K562 (cell line): ENCODE data around the gene FCGR2B. TPM values are rescaled to one million over a fixed set of nuclear protein-coding genes. Genes with fewer than 3 reads are reported as not detected.

Source experiments
- BRD9 ChIP-seq: fragments of 450-650 bp; IDR thresholded peaks from 2 replicates; pipeline ENCODE4 v1.6.1; 2018; ENCODE audit warnings: low read depth; ENCODE audit not compliant: partially characterized antibody
- FOS ChIP-seq: IDR thresholded peaks from 3 replicates; pipeline ENCODE4 v1.6.1; 2011; ENCODE audit not compliant: insufficient read length; ENCODE audit errors: extremely low read depth
- JUN ChIP-seq, 2 experiments: sonication (generic) in 1 of 2; formaldehyde crosslinking in 1 of 2; IDR thresholded peaks; 2 replicates each; pipeline versions ENCODE4 v1.6.1 to v1.8.0; 2012 to 2022; ENCODE audit warnings: borderline replicate concordance in 2 of 2, mild to moderate bottlenecking in 2 of 2, improper control_type of control experiment in 1 of 2, low read depth in 1 of 2, low read length in 1 of 2, missing genetic modification reagents in 1 of 2
- MED1 ChIP-seq: sonication (generic); formaldehyde crosslinking; IDR thresholded peaks from 2 replicates; pipeline ENCODE4 v1.8.1; 2023; ENCODE audit warnings: missing genetic modification reagents, borderline replicate concordance
- MTA1 ChIP-seq: fragments of 450-650 bp; IDR thresholded peaks from 2 replicates; pipeline ENCODE4 v1.6.1; 2017; ENCODE audit warnings: borderline replicate concordance
- RCOR1 ChIP-seq, 2 experiments: IDR thresholded peaks; 2 replicates each; pipeline ENCODE4 v1.6.1; 2012; ENCODE audit warnings: low read depth in 2 of 2, low read length in 2 of 2, borderline replicate concordance in 1 of 2, improper control_type of control experiment in 1 of 2
- SETDB1 ChIP-seq: IDR thresholded peaks from one replicate; pipeline ENCODE4 v1.6.1; 2012; ENCODE audit warnings: low read length, control low read depth, inconsistent platforms
- TSC22D4 ChIP-seq: fragments of 450-650 bp; IDR thresholded peaks from 2 replicates; pipeline ENCODE4 v1.6.1; 2016; ENCODE audit warnings: missing genetic modification characterization, missing biosample characterization, control low read depth
- polyA plus RNA-seq, 8 experiments: library from polyadenylated mRNA; depleted of rRNA in 4 of 8; stranded (reverse) in 5 of 8; unstranded in 3 of 8; fragments of >200 nt; fragmentation: Nextera tagmentation in 2 of 8; fragmentation: Illumina TruSeq in 1 of 8; extraction: Ambion mirVana in 2 of 8; extraction: Trizol in 1 of 8; gene quantifications; 2 replicates each; pipeline versions ENCODE4 v1.2.1 to v1.2.3, GENCODE V29; 2011 to 2014; ENCODE audit warnings: inconsistent platforms in 1 of 8, missing spikeins in 1 of 8
- total RNA-seq, 7 experiments: library from RNA; depleted of rRNA in 6 of 7; stranded (reverse); fragments of >200 nt in 6 of 7; fragmentation: Illumina TruSeq in 2 of 7; extraction: Trizol in 2 of 7; gene quantifications; 2 replicates each; pipeline versions ENCODE4 v1.2.1 to v1.2.3, GENCODE V29; 2011 to 2021; ENCODE audit warnings: low replicate concordance in 1 of 7
- TF ChIP-seq, protein P1 (sequence below): fragments of 200-800 bp; sonication (Bioruptor generic); IDR thresholded peaks from 2 replicates; pipeline ENCODE4 v1.6.1; 2016; ENCODE audit warnings: missing genetic modification characterization, missing compliant biosample characterization
- TF ChIP-seq, protein P2 (sequence below), 2 experiments: IDR thresholded peaks in 1 of 2; conservative IDR thresholded peaks in 1 of 2; 2 replicates each; pipeline ENCODE4 v1.6.1; 2016; ENCODE audit warnings: low read depth in 2 of 2, mild to moderate bottlenecking in 1 of 2, missing compliant biosample characterization in 1 of 2, missing genetic modification characterization in 1 of 2, moderate library complexity in 1 of 2
- TF ChIP-seq, protein P3 (sequence below): sonication (generic); formaldehyde crosslinking; IDR thresholded peaks from 2 replicates; pipeline ENCODE4 v1.8.0; 2022; ENCODE audit warnings: mild to moderate bottlenecking, missing genetic modification reagents
- TF ChIP-seq, protein P4 (sequence below): sonication (generic); formaldehyde crosslinking; IDR thresholded peaks from 2 replicates; pipeline ENCODE4 v1.8.1; 2022; ENCODE audit warnings: missing genetic modification reagents

FCGR2B gene
- total and polyA plus RNA-seq, 9 of the 15 experiments (the other 6 are each of a cell fraction or from before 2014, with no cell fraction given) = 1.7 to 8.9 (median 3.9) TPM

DNA sequence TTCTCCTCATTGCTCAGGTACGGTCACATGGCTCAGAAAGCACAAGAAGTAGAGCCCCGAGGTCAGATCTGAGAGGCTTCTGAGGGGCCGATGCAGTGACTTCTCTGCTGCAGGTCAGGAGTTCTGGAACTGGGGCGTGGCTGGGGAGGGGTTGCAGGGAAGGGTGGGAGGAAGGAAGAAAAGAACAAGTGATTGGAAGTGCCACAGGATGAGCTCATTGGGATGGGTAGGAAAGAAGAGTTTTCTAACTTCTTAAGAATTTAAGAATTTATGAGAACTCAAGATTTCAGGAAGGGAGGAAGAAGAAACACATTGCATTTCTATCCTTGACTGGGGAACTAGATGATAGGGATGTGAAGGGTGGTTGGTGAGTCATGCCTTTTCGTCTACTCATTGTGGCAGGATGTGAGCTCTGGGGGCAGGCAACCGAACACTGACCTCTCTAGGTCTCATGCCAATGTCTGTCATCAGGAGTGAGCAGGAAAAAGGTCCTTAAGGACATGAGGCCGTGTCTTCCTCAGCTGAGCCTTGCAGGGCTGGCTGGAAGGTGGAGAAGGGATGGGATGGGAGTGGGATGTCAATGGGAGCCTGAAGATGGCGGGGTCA, 58.9 kb downstream of the FCGR2B start (continued):
- TF ChIP-seq, protein P1, sequence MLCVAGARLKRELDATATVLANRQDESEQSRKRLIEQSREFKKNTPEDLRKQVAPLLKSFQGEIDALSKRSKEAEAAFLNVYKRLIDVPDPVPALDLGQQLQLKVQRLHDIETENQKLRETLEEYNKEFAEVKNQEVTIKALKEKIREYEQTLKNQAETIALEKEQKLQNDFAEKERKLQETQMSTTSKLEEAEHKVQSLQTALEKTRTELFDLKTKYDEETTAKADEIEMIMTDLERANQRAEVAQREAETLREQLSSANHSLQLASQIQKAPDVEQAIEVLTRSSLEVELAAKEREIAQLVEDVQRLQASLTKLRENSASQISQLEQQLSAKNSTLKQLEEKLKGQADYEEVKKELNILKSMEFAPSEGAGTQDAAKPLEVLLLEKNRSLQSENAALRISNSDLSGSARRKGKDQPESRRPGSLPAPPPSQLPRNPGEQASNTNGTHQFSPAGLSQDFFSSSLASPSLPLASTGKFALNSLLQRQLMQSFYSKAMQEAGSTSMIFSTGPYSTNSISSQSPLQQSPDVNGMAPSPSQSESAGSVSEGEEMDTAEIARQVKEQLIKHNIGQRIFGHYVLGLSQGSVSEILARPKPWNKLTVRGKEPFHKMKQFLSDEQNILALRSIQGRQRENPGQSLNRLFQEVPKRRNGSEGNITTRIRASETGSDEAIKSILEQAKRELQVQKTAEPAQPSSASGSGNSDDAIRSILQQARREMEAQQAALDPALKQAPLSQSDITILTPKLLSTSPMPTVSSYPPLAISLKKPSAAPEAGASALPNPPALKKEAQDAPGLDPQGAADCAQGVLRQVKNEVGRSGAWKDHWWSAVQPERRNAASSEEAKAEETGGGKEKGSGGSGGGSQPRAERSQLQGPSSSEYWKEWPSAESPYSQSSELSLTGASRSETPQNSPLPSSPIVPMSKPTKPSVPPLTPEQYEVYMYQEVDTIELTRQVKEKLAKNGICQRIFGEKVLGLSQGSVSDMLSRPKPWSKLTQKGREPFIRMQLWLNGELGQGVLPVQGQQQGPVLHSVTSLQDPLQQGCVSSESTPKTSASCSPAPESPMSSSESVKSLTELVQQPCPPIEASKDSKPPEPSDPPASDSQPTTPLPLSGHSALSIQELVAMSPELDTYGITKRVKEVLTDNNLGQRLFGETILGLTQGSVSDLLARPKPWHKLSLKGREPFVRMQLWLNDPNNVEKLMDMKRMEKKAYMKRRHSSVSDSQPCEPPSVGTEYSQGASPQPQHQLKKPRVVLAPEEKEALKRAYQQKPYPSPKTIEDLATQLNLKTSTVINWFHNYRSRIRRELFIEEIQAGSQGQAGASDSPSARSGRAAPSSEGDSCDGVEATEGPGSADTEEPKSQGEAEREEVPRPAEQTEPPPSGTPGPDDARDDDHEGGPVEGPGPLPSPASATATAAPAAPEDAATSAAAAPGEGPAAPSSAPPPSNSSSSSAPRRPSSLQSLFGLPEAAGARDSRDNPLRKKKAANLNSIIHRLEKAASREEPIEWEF (CRISPR knock-in tag) = no peak
- no peak for TF ChIP-seq MED1 (CRISPR knock-in tag)
- no peak for TF ChIP-seq TSC22D4 (tag)
- TF ChIP-seq, protein P2, sequence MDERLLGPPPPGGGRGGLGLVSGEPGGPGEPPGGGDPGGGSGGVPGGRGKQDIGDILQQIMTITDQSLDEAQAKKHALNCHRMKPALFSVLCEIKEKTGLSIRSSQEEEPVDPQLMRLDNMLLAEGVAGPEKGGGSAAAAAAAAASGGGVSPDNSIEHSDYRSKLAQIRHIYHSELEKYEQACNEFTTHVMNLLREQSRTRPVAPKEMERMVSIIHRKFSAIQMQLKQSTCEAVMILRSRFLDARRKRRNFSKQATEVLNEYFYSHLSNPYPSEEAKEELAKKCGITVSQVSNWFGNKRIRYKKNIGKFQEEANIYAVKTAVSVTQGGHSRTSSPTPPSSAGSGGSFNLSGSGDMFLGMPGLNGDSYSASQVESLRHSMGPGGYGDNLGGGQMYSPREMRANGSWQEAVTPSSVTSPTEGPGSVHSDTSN (CRISPR knock-in tag; IDR thresholded peaks at IDR 0.05; ENCODE audit: low read depth) = no peak
- TF ChIP-seq, protein P2 (tag; conservative IDR thresholded peaks at IDR 0.05; ENCODE audit: low read depth) = peak; percentile 58
- TF ChIP-seq BRD9 = peak; percentile 61
- TF ChIP-seq JUN (IDR thresholded peaks at IDR 0.05; ENCODE audit: borderline replicate concordance, low read depth, low read length) = peak; percentile 93
- TF ChIP-seq JUN (CRISPR knock-in tag; IDR thresholded peaks at IDR 0.05; ENCODE audit: borderline replicate concordance) = no peak; the same call in 1 of the 2 replicates
- no peak for TF ChIP-seq SETDB1
- TF ChIP-seq, protein P3, sequence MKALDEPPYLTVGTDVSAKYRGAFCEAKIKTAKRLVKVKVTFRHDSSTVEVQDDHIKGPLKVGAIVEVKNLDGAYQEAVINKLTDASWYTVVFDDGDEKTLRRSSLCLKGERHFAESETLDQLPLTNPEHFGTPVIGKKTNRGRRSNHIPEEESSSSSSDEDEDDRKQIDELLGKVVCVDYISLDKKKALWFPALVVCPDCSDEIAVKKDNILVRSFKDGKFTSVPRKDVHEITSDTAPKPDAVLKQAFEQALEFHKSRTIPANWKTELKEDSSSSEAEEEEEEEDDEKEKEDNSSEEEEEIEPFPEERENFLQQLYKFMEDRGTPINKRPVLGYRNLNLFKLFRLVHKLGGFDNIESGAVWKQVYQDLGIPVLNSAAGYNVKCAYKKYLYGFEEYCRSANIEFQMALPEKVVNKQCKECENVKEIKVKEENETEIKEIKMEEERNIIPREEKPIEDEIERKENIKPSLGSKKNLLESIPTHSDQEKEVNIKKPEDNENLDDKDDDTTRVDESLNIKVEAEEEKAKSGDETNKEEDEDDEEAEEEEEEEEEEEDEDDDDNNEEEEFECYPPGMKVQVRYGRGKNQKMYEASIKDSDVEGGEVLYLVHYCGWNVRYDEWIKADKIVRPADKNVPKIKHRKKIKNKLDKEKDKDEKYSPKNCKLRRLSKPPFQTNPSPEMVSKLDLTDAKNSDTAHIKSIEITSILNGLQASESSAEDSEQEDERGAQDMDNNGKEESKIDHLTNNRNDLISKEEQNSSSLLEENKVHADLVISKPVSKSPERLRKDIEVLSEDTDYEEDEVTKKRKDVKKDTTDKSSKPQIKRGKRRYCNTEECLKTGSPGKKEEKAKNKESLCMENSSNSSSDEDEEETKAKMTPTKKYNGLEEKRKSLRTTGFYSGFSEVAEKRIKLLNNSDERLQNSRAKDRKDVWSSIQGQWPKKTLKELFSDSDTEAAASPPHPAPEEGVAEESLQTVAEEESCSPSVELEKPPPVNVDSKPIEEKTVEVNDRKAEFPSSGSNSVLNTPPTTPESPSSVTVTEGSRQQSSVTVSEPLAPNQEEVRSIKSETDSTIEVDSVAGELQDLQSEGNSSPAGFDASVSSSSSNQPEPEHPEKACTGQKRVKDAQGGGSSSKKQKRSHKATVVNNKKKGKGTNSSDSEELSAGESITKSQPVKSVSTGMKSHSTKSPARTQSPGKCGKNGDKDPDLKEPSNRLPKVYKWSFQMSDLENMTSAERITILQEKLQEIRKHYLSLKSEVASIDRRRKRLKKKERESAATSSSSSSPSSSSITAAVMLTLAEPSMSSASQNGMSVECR = no peak
- TF ChIP-seq, protein P4, sequence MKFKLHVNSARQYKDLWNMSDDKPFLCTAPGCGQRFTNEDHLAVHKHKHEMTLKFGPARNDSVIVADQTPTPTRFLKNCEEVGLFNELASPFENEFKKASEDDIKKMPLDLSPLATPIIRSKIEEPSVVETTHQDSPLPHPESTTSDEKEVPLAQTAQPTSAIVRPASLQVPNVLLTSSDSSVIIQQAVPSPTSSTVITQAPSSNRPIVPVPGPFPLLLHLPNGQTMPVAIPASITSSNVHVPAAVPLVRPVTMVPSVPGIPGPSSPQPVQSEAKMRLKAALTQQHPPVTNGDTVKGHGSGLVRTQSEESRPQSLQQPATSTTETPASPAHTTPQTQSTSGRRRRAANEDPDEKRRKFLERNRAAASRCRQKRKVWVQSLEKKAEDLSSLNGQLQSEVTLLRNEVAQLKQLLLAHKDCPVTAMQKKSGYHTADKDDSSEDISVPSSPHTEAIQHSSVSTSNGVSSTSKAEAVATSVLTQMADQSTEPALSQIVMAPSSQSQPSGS (CRISPR knock-in tag) = no peak
- peak in 1 of 2 experiments; percentile 87; a peak in 2 of 4 replicates for TF ChIP-seq RCOR1 (IDR thresholded peaks at IDR 0.05; ENCODE audit: borderline replicate concordance in 1 of 2, low read depth in 2 of 2, low read length in 2 of 2)
- TF ChIP-seq FOS = peak; percentile 71
- TF ChIP-seq MTA1 = peak; percentile 72; the same call in 1 of the 2 replicates
